ENCODE results near the gene PRR12. TPM values are rescaled to one million over a fixed set of nuclear protein-coding genes. Genes with fewer than 3 reads are reported as not detected.

PRR12 gene
- total and polyA plus RNA-seq, 2 donors (not counting 3 experiments of a cell fraction or from before 2014, with no cell fraction given), result 1.9 to 37.0 TPM

DNA sequence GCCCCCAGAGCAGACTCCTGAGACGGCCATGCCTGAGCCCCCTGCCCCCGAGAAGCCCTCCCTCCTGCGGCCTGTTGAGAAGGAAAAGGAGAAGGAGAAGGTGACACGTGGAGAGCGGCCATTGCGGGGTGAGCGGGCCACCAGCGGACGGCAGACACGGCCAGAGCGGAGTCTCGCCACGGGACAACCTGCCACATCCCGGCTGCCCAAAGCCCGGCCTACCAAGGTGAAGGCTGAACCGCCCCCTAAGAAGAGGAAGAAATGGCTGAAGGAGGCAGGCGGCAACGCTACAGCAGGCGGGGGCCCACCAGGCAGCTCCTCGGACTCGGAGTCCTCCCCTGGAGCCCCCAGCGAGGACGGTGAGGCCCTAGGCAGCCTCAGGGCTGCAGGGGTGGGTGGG is 24.9 kb downstream of the PRR12 start:
- dilution Hi-C loops (cut with MboI; ENCODE audit: extremely low pct_ligation_motif_present, low sequenced_read_pairs), result no loop called here
- intact Hi-C loops (cut with micrococcal nuclease), result loop anchor here (2.0 kb wide), 1 partner anchor 61 kb away; the partner anchor contains the start of gene PRMT1
- H3K27ac ChIP-seq (ENCODE audit: insufficient read depth, low read depth, low read length), result no peak overlapping the region
- H4K20me1 ChIP-seq (replicated peaks; ENCODE audit: control insufficient read depth, extremely low read depth, insufficient read depth, low read length), result no peaks in the 10 kb centered on the region
- H3K4me2 ChIP-seq (ENCODE audit: insufficient read depth, low read length), result no peak overlapping the region
- H3K4me1 ChIP-seq (ENCODE audit: control insufficient read depth, extremely low read depth, insufficient read depth, low read length), result peaks cover 23% of the 10 kb centered on the region
- POLR2A ChIA-PET, result no interaction called here
- CTCF ChIA-PET, result no interaction called here
- peaks cover 2 to 25% of the 10 kb centered on the region in 2 experiments for H3K36me3 ChIP-seq (ENCODE audit: control insufficient read depth in 2 of 2, extremely low read depth in 1 of 2, insufficient read depth in 2 of 2, low read length in 2 of 2)
- no peaks in the 10 kb centered on the region for H3K9me3 ChIP-seq (replicated peaks; ENCODE audit: control insufficient read depth, insufficient read depth, low read length)
- no peak for DNase-seq (ENCODE audit: low read depth, low spot score)
- no TSS peak for BruUV-seq (replicated peaks)
- no peaks in the 10 kb centered on the region for H3K9me1 ChIP-seq (replicated peaks; ENCODE audit: control insufficient read depth, extremely low read depth, insufficient read depth, low read length)
- no peak overlapping the region for H3K9ac ChIP-seq (replicated peaks; ENCODE audit: extremely low read depth, insufficient read depth, low read length)
- FAIRE-seq, result no peak
- no peaks in the 10 kb centered on the region for H3K27me3 ChIP-seq (ENCODE audit: control insufficient read depth in 2 of 2, insufficient read depth in 2 of 2, low read length in 2 of 2)
- H3K4me3 ChIP-seq (replicated peaks in 1 of 3; ENCODE audit: insufficient read depth in 1 of 3, low read depth in 1 of 3, low read length in 3 of 3), result no peak overlapping the region
- no peak overlapping the region for H2AFZ ChIP-seq (ENCODE audit: low read depth, low read length)
- H3K79me2 ChIP-seq (ENCODE audit: control insufficient read depth, insufficient read depth, low read length), result peaks cover 24% of the 10 kb centered on the region
- TF ChIP-seq POLR2A (IDR thresholded peaks at IDR 0.05; ENCODE audit: low read depth, low read length) (no peak), EZH2 (IDR thresholded peaks at IDR 0.05; ENCODE audit: borderline replicate concordance, low read depth, low read length, severe bottlenecking) (no peak), POLR2AphosphoS5 (IDR thresholded peaks at IDR 0.05; ENCODE audit: insufficient read depth, low read depth, low read length) (no peak), MYC (IDR thresholded peaks at IDR 0.05; ENCODE audit: low read depth, low read length) (no peak), FOS (IDR thresholded peaks at IDR 0.05; ENCODE audit: borderline replicate concordance, insufficient read depth, low read length) (no peak), GATA2 (IDR thresholded peaks at IDR 0.05; ENCODE audit: insufficient read depth, insufficient read length, low read depth, low read length) (no peak), JUN (IDR thresholded peaks at IDR 0.05; ENCODE audit: borderline replicate concordance, insufficient read depth, insufficient read length, low read depth) (no peak)
- TF ChIP-seq, protein P1, sequence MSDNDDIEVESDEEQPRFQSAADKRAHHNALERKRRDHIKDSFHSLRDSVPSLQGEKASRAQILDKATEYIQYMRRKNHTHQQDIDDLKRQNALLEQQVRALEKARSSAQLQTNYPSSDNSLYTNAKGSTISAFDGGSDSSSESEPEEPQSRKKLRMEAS (IDR thresholded peaks at IDR 0.05; ENCODE audit: insufficient read depth, insufficient read length), result no peak
- TF ChIP-seq, protein P2, sequence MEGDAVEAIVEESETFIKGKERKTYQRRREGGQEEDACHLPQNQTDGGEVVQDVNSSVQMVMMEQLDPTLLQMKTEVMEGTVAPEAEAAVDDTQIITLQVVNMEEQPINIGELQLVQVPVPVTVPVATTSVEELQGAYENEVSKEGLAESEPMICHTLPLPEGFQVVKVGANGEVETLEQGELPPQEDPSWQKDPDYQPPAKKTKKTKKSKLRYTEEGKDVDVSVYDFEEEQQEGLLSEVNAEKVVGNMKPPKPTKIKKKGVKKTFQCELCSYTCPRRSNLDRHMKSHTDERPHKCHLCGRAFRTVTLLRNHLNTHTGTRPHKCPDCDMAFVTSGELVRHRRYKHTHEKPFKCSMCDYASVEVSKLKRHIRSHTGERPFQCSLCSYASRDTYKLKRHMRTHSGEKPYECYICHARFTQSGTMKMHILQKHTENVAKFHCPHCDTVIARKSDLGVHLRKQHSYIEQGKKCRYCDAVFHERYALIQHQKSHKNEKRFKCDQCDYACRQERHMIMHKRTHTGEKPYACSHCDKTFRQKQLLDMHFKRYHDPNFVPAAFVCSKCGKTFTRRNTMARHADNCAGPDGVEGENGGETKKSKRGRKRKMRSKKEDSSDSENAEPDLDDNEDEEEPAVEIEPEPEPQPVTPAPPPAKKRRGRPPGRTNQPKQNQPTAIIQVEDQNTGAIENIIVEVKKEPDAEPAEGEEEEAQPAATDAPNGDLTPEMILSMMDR (IDR thresholded peaks at IDR 0.05; ENCODE audit: extremely low read depth in 1 of 2, insufficient read depth in 1 of 2, low read depth in 1 of 2, low read length in 2 of 2), result no peak
